ENCODE measurements around the gene TRIM50. TPM values are rescaled to one million over a fixed set of nuclear protein-coding genes. Genes with fewer than 3 reads are reported as not detected.
A peak's percentile ranks its signal among the peaks of the same experiment; 100 is the strongest.

Gene TRIM50
- total and polyA plus RNA-seq, 11 donors: 0.08 to 0.72 (median 0.31) TPM; not detected in 6

DNA sequence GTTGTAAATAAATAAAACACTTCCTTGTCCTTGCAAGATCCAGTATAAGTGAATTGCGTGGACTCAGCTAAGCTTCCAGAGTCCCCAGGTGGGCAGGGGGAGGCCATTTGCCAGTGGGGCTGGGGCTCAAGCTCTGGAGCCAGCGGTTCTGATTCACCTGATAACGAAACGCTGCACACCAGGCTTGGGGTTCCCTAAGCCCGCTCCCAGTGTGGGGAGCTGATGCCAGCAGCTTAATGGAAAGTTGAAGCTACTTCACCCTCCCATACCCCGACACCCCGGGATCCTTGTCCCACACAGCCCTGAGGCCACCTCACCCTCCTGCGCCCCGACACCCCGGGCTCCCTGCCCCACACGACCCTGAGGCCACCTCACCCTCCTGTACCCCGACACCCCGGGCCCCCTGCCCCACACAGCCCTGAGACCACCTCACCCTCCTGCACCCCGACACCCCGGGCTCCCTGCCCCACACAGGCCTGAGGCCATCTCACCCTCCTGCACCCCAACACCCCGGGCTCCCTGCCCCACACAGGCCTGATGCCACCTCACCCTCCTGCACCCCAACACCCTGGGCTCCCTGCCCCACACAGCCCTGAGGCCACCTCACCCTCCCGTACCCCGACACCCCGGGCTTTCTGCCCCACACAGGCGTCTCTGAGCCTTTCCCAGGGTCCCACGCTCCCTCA is 30.9 kb upstream of the TRIM50 start:
- H3K4me3 ChIP-seq: peak overlapping the region in 8 of 12 donors; percentile 28 to 56 (median 47)
- no peak for ATAC-seq

DNA sequence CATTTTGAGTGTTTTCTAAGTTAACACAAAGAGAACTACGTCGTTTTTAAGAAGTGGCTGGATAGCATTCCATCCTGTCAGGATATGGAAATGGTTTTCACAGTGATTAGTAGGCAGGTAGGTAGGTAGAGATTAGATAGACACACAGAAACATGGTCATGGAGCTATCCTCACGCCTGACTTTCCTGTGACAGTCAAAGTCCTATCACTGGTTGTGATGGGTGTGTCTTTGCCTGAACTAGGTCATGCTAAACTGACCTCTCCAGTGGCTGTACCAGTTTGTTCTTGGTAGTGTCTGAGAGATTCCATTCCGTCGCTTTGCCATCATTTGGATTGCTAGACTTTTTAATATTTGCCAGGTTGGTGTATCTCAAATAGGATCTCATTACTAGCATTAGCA is 28.3 kb upstream of the TRIM50 start:
- intact Hi-C loops (cut with DNase I): no loop called here
- Histone ChIP-seq H3K9me3 (peaks cover 0 to 8% (median 1%) of the 10 kb centered on the region in 12 donors), H3K36me3 (no peaks in the 10 kb centered on the region), H3K4me1 (peaks cover 0 to 15% (median 3%) of the 10 kb centered on the region in 12 donors), H3K27ac (no peak overlapping the region), H3K27me3 (no peaks in the 10 kb centered on the region), H3K4me3 (no peak overlapping the region)
- 80 to 88% (median 84%) methylated on average over 5 of the region's 5 CpGs for WGBS, 4 donors
- TF ChIP-seq CTCF (IDR thresholded peaks at IDR 0.05) (no peak), POLR2A (IDR thresholded peaks at IDR 0.05) (no peak)
- ATAC-seq (no peak), DNase-seq (no peak)

More for the DNA sequence above, 30.9 kb upstream of the TRIM50 start:
- Histone ChIP-seq H3K9me3 (no peaks in the 10 kb centered on the region), H3K36me3 (no peaks in the 10 kb centered on the region), H3K27me3 (no peaks in the 10 kb centered on the region), H3K4me1 (peaks cover 0 to 15% (median 3%) of the 10 kb centered on the region in 12 donors), H3K27ac (peak overlapping the region in 4 of 12 donors; percentile 2 to 84 (median 41))
- no peak for TF ChIP-seq POLR2A (IDR thresholded peaks at IDR 0.05)
- TF ChIP-seq CTCF (IDR thresholded peaks at IDR 0.05): no peak
- intact Hi-C loops (cut with DNase I): no loop called here
- no peak for DNase-seq
- 77 to 88% (median 82%) methylated on average over 20 to 21 of the region's 21 CpGs for WGBS, 4 donors

GRCh38 chr7:73354821-73355220 is 26.9 kb upstream of the TRIM50 start:
- Histone ChIP-seq H3K4me3 (no peak overlapping the region), H3K27me3 (no peaks in the 10 kb centered on the region), H3K36me3 (no peaks in the 10 kb centered on the region), H3K27ac (no peak overlapping the region), H3K9me3 (peaks cover 0 to 8% (median 1%) of the 10 kb centered on the region in 12 donors), H3K4me1 (peaks cover 0 to 15% (median 3%) of the 10 kb centered on the region in 12 donors)
- intact Hi-C loops (cut with DNase I): loop anchor here in 1 of 10 donors (5.0 kb wide), 1 partner anchor 77 kb away; the partner anchor contains the start of gene FZD9
- no peak for TF ChIP-seq POLR2A (IDR thresholded peaks at IDR 0.05)
- no peak for TF ChIP-seq CTCF (IDR thresholded peaks at IDR 0.05)
- WGBS, 4 donors: 86 to 89% (median 88%) methylated on average over 17 of the region's 17 CpGs
- DNase-seq: no peak
- ATAC-seq: no peak

- TF ChIP-seq CTCF (IDR thresholded peaks at IDR 0.05): no peak
- no peak for TF ChIP-seq POLR2A (IDR thresholded peaks at IDR 0.05)
- no peaks in the 10 kb centered on the region for H3K36me3 ChIP-seq
- H3K9me3 ChIP-seq: peaks cover 0 to 8% (median 1%) of the 10 kb centered on the region in 12 donors
- H3K4me3 ChIP-seq: no peak overlapping the region
- WGBS, 4 donors: 89 to 100% (median 90%) methylated on average over 5 to 9 of the region's 9 CpGs
- DNase-seq (no peak), ATAC-seq (no peak)
- no peaks in the 10 kb centered on the region for H3K27me3 ChIP-seq
- no peak overlapping the region for H3K27ac ChIP-seq
- intact Hi-C loops (cut with DNase I): loop anchor here in 1 of 10 donors (5.0 kb wide), 1 partner anchor 78 kb away; the partner anchor contains the start of gene FZD9
- peaks cover 0 to 15% (median 3%) of the 10 kb centered on the region in 12 donors for H3K4me1 ChIP-seq
Measured at GRCh38 chr7:73354196-73354595, 26.3 kb upstream of the TRIM50 start.

Measured in heart left ventricle (tissue), 16 donors.